NCI-H128 (cell line): Measurements from ENCODE around the gene H6PD.

ENCODE experiments used
- DNase-seq: peaks from one replicate; lab custom pipeline; 2025; ENCODE audit not compliant: unreplicated experiment; lab: John Stamatoyannopoulos, UW

The H6PD gene

GRCh38 chr1:9256332-9256731 lies 21.8 kb downstream of the H6PD start:
- DNase-seq, result no peak

GRCh38 chr1:9257851-9258250 lies 23.3 kb downstream of the H6PD start:
- no peak for DNase-seq

- no peak for DNase-seq
These were observed 24.1 kb downstream of the H6PD start for GRCh38 chr1:9258629-9259028.

- no peak for DNase-seq
These were observed 25.6 kb downstream of the H6PD start for GRCh38 chr1:9260059-9260766.

- no peak for DNase-seq
These were observed 26.9 kb downstream of the H6PD start for GRCh38 chr1:9261496-9261895.

DNA sequence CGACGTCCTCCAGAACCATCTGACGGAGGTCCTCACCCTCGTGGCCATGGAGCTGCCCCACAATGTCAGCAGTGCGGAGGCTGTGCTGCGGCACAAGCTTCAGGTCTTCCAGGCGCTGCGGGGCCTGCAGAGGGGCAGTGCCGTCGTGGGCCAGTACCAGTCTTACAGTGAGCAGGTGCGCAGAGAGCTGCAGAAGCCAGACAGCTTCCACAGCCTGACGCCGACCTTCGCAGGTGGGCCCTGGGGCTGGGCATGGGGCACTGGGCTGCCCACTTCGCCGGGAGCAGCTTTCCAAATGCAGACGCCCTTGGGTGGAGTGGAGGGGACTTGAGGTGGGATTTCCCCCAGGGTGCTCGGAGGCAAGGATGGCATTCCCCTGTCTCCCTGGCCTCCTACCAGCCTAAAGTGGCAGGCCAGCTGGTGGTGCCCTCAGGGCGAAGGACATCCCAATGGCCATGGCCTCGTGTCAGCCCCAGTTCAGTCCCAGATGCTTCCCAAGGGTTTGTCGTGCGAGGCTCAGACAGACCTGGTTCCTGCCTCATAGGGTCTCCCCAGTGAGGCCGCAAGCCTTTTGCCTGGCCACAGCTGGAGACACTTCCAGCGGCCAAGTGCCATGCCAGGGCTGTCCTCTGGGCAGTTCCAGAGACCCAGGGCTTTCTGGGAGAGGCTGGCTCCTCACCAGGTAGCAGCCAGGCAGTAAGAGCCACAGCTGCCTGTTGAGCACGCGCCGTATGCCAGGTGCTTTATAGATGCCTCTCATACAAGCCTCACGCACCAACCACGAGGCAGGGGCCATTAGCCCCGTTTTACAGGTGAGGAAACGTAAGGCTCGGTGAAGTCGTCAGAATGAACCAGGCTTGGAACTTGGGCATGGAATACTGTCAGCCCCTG lies 27.8 kb downstream of the H6PD start:
- DNase-seq, result no peak

DNA sequence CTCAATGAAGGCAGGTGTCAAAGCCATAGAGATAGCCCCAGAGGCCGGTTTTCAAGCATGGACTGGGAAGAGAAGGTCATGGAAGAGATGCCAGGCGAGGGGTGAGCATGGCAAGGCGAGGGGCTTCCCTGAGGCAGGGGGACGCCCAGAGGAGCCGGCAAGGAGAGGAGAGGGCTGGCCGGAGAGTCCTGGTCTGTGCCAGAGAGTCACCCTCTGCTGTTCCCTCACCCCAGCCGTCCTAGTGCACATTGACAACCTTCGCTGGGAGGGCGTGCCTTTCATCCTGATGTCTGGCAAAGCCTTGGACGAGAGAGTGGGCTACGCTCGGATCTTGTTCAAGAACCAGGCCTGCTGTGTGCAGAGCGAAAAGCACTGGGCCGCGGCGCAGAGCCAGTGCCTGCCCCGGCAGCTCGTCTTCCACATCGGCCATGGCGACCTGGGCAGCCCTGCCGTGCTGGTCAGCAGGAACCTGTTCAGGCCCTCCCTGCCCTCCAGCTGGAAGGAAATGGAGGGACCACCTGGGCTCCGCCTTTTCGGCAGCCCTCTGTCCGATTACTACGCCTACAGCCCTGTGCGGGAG lies 28.8 kb downstream of the H6PD start:
- no peak for DNase-seq

DNA sequence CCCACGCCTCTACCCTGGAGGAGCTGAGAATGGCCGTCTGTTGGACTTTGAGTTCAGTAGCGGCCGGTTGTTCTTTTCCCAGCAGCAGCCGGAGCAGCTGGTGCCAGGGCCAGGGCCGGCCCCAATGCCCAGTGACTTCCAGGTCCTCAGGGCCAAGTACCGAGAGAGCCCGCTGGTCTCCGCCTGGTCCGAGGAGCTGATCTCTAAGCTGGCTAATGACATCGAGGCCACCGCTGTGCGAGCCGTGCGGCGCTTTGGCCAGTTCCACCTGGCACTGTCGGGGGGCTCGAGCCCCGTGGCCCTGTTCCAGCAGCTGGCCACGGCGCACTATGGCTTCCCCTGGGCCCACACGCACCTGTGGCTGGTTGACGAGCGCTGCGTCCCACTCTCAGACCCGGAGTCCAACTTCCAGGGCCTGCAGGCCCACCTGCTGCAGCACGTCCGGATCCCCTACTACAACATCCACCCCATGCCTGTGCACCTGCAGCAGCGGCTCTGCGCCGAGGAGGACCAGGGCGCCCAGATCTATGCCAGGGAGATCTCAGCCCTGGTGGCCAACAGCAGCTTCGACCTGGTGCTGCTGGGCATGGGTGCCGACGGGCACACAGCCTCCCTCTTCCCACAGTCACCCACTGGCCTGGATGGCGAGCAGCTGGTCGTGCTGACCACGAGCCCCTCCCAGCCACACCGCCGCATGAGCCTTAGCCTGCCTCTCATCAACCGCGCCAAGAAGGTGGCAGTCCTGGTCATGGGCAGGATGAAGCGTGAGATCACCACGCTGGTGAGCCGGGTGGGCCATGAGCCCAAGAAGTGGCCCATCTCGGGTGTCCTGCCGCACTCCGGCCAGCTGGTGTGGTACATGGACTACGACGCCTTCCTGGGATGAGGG lies 29.7 kb downstream of the H6PD start:
- DNase-seq, result no peak

- no peak for DNase-seq
These were observed 30.5 kb downstream of the H6PD start for GRCh38 chr1:9265037-9265436.

DNA sequence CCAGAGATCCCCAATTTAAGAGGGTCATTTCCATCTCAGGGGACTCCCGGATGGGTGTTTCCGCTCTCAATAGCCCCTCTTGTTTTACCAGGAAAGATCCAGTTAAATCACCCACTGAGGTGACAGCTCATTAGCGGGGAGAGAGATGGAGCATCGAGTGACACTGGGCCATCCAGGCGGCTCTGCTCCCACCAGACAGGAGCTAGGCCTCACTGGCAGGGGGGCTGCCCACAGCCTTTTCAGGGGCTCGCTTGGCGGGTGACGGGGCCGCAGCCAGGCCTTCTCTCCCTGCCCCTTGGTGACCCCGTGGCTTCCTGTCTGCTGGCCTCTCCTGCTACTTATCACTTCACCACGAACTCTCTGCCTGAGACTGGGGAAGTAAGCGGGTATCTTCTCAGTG lies 31.4 kb downstream of the H6PD start:
- DNase-seq, result no peak

DNA sequence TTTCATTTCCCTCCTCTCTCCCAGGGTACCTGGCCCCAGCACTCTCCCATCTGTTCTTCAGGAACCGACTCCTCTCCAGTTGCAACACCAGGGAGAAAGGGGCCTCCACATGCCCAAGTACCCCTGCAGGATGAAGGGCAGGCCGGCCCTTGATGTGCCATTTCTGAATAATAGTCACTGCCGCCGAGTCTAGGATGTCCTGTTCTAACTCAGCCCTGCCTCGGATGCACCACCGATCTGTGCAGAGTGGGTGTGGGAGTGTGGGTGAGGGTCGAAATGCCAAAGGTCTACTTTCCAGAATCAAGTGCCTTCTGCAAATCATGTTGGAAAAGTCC lies 32.7 kb downstream of the H6PD start:
- no peak for DNase-seq

- DNase-seq, result no peak
These were observed 33.4 kb downstream of the H6PD start for GRCh38 chr1:9267827-9268581.

DNA sequence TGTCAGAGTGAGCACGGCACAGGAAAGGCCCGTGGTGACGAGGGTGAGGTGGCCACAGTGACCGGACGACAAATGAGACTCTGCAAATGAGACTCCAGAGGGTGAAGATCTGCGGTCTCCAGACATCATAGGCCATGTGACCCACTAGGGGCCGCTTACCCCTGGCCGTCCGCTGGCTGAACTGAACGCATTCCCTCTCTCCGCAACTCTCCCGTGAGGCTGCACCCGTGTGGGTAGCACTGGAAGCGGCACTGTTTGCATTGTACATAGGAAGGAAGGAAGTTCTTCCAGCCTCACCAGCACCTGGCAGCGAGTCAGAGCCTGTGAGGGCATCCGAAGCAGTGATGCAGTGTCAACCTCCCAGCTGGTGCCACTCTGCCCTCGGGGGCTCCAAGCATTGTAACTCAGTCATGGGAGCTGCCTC lies 34.5 kb downstream of the H6PD start:
- no peak for DNase-seq

DNA sequence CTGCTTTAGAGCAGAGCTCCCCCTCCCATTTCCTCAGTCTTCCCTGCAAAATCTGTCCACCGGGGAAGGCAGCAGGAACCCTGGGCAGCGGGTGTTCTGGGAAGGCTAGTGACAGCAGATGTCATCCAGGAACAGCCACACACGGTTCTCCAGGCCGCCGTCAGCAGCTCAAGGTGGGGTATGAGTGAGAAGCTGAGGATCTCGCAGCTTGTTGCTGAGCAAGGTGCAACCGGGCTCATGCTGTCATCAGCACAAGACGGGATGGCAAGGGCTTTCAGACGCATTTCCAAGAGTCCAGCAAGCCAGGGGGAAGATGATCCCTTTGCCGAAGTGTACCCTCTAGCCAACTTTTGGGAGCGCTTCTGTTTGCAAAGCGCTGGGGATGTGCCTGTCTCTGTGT lies 35.1 kb downstream of the H6PD start:
- DNase-seq, result no peak

- DNase-seq, result peak; percentile 70
These were observed 35.8 kb downstream of the H6PD start for GRCh38 chr1:9270290-9270883.

DNA sequence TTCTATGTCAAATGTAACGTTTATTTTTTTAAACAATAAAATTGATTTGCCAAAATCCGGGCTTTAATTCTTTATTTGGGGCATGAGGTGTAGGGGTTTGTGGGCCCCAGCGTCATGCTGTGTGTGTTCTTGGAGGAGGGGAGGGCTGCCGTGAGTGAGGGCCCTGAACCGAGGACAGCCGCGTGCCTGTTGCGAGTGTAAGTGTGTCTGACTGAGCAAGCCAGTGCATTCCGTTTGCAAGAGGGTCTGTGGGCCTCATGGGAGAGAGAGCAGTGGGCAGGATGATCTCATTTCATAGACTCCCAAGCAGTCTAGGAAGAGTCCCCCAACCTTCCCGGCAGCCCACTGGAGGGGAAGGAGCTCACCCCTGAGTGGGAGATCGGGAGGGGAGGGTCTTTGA lies 36.7 kb downstream of the H6PD start:
- DNase-seq, result no peak

DNA sequence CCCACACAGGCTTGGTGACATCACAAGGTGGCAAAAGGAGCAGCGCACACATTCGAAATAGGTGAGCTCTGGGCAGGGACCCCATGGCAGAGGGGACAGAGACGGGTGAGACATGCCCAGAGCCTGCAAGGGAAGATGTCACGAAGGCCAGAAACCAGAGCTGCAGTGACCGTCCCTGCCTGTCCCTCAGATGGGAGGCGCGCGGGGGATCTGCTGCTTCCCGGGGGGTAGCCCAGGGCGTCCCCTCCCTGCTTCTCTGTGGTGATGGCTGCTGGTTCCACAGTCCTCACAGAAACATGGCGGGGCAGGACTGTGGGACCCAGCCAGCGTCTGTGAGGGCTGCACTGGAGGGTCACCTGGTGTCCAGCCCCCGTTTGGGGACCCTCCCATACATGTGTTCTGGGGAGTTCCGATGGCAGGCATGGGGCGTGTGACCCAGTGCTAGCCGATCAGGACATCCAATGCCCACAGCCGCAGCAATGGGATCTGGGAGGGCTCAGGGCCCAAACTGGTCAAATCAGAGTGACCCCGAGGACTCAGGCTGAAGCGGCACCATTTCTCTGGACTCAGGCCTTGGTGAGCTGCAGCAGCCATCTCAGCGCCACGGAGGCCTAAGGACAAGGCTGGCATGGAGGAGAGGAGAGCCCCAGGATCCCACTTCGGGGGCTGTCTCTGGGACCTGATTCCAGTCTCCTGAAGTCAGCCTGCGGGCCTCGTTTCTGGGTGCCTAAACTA lies 37.5 kb downstream of the H6PD start:
- no peak for DNase-seq

DNA sequence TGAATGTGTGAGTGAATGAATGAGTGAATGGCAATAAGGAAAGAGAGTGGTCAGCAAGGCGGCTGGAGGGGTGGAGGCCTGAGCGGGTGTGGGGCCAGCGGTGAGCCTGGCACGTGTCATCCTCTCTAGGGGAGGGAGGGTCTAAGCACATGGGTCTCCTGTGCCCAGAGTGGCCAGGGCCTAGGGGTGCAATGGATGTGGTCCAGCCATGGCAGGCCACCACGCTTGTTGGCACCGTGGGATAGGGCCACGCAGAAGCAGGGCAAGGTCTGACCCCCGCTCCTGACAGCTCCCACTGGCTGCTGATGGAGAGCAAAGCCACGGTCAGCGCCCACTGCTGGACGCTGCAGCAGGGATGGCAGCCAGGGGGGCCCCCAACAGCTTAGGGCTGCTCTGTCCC lies 38.6 kb downstream of the H6PD start:
- no peak for DNase-seq

DNA sequence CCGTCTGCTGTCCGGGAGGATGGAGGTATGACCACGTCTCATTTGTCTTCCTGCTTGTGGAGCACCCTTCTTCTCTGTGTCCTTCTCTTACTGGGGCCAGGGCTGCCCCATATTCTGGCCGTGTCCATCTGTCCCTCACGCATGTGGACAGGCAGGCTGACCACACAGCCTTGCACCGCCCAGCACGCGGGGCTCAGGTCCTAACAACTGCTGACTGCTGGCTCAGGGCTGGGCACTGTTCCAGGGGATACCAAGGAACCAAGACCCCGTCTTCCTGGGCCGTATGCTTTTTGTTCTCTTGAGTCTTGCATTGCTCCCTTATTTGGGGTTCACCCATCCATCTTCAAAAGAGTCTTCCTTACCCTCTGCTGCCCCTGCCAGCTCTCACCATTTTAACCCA lies 40.6 kb downstream of the H6PD start:
- DNase-seq, result no peak
